NCI-H2171 treated with DMSO at 0.1 percent for 48 hours (cell line): ENCODE measurements around the gene UBALD1.

Experiments
- DNase-seq: peaks from one replicate; lab custom pipeline; 2025; lab: John Stamatoyannopoulos, UW

The UBALD1 gene

GRCh38 chr16:4646773-4647643, 32.3 kb upstream of the UBALD1 start:
- no peak for DNase-seq

- no peak for DNase-seq
Observed at GRCh38 chr16:4641895-4642294, 27.2 kb upstream of the UBALD1 start.

- no peak for DNase-seq
Observed at GRCh38 chr16:4641306-4641687, 26.6 kb upstream of the UBALD1 start.

DNA sequence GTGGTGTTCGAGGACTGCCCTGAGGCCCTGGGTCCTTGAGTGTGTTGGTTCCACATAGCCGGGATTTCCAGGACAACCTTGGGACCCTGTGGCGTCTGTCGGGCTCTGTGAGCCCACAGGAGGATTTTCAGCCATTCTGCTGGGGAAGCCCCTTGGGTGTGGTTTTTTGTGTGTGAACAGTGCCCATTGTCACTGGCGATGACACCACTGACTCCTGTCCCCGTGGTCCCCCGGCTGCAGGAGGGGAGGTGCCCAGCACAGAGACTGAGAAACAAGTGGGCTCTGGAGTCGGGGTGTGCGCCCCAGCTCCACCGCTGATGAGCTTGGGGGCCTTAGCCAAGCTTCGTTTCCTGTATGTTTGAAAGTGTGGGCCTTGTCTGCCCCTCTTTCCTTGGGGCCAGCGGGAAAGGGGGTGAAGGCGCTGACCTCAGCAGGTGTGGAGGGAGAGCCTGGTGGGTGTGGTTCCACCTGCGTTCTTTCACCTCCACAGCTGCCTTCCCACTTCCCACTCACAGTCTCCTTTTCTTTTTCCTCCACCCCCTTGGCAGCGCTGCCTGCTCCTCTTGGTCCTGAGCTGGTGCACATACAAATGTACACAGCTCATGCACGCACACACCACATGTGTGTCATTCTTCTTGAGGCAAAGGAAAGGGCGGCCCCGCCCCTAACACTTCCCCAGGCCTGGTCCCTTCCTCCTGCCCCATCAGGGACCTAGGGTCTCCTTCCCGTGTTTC, 26.1 kb upstream of the UBALD1 start:
- no peak for DNase-seq

DNA sequence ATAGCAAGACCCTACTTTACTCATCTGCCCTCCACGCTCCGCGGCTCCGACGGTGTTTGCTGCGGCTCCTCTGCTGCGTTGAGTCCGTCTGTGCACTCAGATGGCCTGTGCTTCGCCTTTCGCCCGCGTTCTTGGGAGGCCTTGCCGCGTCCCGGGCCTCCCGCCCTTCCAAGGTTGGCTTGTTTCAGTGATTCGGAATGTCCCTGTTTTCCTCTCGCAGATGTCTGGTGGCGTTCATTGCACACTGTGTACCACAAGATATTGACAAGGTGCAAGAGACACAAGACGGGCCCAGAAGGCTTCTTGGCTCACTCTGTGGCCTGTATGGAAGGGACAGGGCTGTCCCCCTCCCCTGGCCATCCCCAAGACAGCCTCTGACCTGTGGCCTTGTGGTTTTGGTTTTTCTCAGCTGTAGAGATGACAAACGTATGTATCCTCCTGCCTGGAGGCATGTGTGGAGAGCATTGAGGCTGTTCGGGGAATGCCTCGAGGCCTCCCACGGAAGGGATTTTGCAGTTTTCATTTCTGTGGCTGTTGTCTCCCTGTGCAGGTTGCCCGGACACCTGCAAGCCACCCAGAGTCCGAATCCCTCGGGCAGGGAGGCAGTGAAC, 25.3 kb upstream of the UBALD1 start:
- DNase-seq: no peak

- DNase-seq: no peak
Observed at GRCh38 chr16:4637501-4638166, 22.9 kb upstream of the UBALD1 start.

- no peak for DNase-seq
Observed at GRCh38 chr16:4636196-4636595, 21.5 kb upstream of the UBALD1 start.

DNA sequence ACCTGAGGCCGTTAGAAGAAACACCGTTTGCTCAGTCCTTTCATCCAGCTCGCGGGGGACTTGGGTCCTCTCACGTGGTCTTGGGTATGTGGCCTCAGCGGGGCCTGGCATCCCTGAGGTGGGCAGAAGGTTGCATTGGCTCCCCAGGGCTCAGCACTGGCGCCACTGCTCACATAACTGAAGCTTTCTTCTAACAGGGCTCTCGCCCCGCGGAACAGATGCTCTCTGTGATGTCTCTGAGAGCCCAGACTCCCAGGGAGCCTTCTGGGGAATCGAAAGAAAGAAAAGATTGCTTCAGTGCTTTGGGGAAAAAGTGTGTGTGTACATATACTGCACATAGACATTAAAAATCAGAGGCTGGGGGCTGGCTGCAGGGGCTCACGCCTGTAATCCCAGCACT, 20.1 kb upstream of the UBALD1 start:
- peak; percentile 8 for DNase-seq

DNA sequence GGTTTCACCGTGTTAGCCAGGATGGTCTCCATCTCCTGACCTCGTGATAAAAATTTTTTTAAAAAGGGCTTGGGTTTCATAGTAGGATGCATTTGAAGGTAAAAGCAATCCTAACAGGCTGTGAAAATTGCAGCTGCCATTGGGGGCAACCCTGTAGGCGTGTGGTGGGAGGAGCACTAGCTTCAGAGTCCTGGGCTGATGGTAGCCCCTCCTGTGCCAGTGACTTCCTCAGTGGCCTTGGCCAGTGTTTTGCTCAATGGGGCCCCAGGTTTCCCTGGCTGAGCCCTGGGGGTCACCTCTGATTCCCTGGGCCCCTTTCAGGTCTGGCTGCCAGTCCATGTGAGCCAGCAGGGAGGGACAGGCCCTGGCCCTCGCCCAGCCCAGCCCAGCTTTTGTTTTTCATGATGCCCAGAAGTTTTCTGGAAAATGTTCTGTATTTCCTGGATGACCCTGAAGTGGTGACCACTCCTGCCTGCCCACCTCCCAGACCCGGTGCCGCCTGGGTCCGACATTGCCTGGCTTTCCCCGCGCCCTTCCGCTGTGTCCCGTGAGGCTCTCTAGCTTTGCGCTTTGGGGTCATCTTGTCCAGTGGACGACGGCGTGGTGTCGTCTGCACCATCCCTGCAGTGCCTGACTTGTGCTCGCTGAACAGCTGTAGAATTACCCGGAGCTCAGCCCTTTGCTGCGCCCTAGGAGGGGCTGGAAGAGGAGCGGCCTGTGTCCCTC, 19.4 kb upstream of the UBALD1 start:
- DNase-seq: no peak

GRCh38 chr16:4631444-4631843, 16.8 kb upstream of the UBALD1 start:
- no peak for DNase-seq

DNA sequence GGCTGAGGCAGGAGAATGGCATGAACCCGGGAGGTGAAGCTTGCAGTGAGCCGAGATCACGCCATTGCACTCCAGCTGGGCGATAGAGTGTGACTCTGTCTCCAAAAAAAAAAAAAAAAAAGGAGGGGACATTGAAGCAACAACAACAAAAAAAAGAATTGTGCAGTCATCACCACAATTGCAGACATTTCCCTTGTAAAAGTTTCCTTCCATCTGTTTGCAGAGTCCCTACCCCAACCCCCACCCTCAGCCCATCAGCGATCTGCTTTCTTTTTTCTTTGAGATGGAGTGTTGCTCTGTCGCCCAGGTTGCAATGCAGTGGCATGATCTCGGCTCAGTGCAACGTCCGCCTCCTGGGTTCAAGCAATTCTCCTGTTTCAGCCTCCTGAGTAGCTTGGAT, 13.6 kb upstream of the UBALD1 start:
- DNase-seq: no peak

DNA sequence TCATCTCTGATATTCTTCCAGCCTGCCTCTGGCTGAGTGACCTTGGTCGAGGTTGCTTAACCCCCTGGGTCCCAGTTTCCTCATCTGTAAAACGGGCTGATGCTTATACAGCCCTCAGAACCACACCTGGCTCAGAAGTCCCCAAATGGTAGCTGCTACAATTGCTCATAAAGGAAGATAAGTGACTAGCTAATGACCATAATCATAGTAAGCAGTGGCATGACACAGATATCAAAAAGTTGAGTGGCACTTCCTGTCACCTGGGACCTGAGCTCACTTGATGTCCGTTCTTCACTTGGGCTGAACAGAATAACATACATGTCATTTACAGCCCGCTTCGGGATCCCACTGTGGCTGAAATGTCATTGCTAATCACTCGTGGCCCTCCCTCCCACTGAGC, 11.7 kb upstream of the UBALD1 start:
- no peak for DNase-seq

DNA sequence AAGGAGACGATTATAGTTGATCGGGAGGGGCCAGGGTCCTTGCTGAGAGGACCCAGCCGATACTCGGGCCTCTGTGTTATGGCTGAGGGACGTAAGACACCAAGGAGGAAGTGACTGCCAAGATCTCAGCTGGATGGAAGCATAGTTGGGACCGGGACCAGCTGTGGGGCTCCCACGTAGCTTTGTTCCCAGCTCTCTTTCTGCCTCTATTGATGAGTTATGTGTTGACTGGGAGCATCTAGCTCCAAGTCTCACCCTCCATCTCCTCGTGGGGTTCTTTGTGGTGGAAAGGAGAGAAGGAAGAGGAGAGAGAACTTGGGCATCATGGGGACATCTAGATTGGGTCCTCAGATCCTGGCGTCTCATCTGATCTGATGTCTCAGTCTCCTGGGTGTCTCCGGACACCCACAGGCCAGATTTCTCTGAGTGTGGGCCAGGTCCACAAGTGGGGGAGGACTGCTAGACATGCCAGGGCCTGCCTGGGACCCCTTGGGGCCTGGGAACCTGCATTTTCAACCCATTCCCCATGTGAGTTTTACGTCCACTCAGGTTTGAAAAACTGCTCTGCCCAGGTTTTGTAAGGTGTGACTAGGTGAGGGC, 11.0 kb upstream of the UBALD1 start:
- DNase-seq: peak; percentile 6

DNA sequence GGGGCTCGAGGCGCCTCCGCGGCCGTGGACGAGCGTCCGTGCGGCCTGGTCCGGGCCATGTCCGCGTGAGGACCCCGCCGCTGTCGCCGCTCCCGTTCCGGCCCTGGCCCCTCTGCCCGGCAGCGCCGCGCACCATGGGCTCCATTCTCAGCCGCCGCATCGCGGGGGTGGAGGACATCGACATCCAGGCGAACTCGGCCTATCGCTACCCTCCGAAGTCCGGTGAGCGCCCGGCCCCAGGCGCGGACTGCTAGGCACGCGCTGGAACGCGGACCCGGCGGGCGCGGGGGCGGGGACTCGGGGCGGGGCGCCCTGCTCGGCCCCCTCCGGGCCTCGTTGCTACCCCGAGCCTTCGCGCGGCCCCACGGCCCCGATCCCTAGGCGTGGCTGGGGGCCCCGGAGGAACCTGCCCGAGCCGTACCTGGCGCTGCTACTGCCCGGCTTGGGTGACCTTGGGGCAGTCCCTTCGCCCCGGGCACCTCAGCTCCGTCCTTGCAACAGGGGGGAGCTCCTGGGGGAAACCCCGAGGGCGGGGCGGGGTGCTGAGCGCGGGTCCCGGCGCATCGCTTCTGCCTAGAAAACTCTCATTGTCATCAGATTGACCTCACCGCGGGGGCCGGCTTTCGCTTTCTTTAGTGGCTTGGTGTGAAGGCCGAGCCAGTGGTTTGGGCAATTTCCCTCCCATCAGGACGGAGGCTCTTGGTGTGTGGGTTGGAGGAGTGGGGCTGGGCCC, 10.3 kb upstream of the UBALD1 start:
- no peak for DNase-seq

DNA sequence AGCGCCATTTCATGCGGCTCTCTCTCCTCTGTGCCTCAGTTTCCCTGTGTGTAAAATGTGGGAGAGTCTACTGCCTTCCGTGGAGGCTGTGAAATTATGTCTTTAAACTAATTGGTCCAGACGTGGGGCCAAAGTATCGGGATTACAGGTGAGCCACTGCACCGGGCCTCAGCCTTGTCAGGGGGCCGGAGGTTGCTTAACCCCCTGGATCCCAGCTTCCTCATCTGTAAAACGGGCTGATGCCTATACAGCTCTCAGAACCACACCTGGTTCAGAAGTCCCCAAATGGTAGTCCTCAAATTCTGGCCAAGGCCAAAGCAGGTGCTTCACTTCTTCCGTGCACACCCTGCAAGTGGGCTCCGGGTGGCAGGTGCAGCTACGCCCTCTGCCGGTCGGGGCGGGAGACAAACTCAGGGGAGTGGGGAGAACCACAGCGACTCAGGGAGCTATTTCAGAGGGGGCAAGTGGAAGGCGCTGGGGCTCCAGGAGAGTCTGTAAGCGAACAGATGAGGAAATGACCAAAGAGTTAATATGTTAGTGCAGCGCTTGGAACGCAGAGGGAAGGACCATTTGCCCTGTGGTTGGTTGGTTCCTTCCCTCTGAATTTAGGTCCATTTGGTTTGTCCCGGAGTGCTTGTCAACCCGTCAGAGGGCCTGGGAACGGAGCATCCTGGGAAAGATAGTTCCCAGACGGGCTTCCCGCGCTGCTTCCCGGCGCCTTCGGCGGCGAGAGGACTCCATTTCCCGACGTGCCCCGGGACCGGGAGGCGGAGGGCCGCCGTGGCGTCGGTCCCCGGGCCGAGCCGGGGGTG, 9.5 kb upstream of the UBALD1 start, which contains the start of gene MGRN1:
TSS of gene MGRN1 (plus strand) at position 812 of the 812 bp plus-strand sequence. CDS start 135 bp downstream, outside the sequence.
- DNase-seq: peak; percentile 97

- no peak for DNase-seq
Observed at GRCh38 chr16:4623593-4623992, 8.9 kb upstream of the UBALD1 start.

- DNase-seq: no peak
Observed at GRCh38 chr16:4618645-4619418, 4.1 kb upstream of the UBALD1 start.

DNA sequence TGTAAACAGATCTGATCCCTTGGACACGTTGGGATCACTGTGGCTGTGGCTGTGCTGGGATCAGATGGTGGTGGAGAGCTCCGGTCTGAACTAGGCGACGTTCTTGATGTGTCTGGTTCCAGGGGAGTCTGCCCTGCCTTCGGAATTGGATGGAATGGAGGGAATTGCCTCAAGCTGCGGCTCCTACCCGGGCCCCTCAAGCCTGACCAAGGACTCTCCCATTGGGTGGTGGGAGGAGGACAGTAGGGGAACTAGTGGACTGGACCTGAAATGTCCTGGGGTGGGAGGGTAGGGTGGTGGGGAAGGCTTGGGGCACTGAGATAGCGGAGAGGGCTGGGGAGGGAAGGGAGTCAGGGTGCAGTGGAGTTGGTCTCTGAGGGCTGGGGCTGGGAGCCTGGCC, 3.2 kb upstream of the UBALD1 start:
- no peak for DNase-seq
